ENCODE results near the gene UGT2B10.

The UGT2B10 gene

DNA sequence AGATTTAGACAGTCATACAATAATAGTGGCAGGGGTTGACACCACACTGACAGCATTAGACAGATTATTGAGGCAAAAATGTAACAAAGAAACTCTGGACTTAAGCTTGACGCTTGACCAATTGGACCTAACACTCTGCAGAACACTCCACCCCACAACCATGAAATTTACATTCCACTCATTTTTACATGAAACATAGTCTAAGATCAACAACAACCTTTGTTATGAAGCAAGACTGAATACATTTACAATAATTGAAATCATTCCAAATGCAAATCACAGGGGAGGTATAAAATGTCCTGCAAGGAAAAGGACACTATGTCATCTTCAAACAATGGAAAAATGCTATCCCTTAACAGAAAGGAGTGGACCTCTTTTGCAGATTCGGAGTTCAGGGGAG is 4.9 kb upstream of the UGT2B10 start:
- H3K27ac ChIP-seq, result no peak overlapping the region
- no peak for TF ChIP-seq ZFX (IDR thresholded peaks at IDR 0.05; ENCODE audit: borderline replicate concordance)
- TF ChIP-seq CTCF (IDR thresholded peaks at IDR 0.05), result no peak

DNA sequence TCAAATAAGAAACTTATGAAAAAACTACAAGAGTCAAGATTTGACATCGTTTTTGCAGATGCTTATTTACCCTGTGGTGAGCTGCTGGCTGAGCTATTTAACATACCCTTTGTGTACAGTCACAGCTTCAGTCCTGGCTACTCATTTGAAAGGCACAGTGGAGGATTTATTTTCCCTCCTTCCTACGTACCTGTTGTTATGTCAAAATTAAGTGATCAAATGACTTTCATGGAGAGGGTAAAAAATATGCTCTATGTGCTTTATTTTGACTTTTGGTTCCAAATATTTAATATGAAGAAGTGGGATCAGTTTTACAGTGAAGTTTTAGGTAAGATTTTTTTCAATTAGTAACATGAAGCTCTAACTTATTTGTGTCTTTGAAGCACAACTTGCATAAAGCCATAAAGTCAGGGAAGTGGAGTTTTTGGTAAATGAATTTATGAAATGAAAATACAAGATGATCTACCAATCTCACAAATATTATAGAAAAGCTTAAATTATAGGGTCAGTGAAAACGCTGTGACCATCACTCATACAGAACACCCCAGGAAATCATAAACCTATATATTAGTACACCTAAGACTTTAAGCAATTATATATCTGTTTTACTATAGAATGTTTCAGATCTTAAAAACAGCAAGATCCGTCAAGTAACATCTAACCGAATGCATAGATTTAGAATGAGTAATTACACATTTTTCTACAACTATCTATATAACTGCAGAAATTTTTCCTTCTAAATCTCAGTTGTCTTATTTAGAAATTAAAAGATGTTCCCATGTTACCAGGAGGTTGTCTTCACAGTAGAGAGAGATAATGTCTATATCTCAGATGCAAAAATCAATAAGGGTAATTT is 844 bp downstream of the UGT2B10 start:
- H3K27ac ChIP-seq, result peak overlapping the region; percentile 72

GRCh38 chr4:68817386-68817785 is 1.6 kb downstream of the UGT2B10 start:
- peak overlapping the region; percentile 47 for H3K27ac ChIP-seq
- TF ChIP-seq ZFX (IDR thresholded peaks at IDR 0.05; ENCODE audit: borderline replicate concordance) (no peak), CTCF (IDR thresholded peaks at IDR 0.05) (no peak)

- peak overlapping the region; percentile 47 for H3K27ac ChIP-seq
Observed at GRCh38 chr4:68818030-68818462, 2.3 kb downstream of the UGT2B10 start.

DNA sequence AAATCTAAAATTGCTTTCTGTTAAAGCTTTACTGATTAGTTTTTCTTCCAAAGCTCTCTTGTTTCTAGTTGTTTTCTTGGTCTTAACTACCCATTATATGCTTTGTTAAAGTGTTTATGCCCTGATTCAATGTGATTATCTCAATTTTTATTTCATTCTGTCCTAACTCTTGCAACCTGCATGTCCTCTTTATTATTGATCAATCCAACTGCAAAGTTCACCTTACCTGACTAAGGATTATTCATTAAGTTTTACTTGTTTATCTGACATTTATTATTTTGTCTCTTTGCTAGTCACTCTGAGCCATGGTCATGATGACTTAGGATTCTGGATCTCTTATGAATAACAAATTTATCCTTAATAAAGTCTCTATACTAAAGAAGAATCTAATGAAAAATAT is 15.8 kb downstream of the UGT2B10 start:
- TF ChIP-seq ZFX (IDR thresholded peaks at IDR 0.05; ENCODE audit: borderline replicate concordance), result no peak
- no peak for TF ChIP-seq CTCF (IDR thresholded peaks at IDR 0.05)
- no peak overlapping the region for H3K27ac ChIP-seq

GRCh38 chr4:68850293-68850692 is 34.5 kb downstream of the UGT2B10 start:
- no peak overlapping the region for H3K27ac ChIP-seq
- TF ChIP-seq ZFX (IDR thresholded peaks at IDR 0.05; ENCODE audit: borderline replicate concordance), result no peak
- TF ChIP-seq CTCF (IDR thresholded peaks at IDR 0.05), result no peak

- no peak overlapping the region for H3K27ac ChIP-seq
- TF ChIP-seq CTCF (IDR thresholded peaks at IDR 0.05), result no peak
- no peak for TF ChIP-seq ZFX (IDR thresholded peaks at IDR 0.05; ENCODE audit: borderline replicate concordance)
Observed at GRCh38 chr4:68855771-68856170, 40.0 kb downstream of the UGT2B10 start.

- H3K27ac ChIP-seq, result no peak overlapping the region
- no peak for TF ChIP-seq CTCF (IDR thresholded peaks at IDR 0.05)
- no peak for TF ChIP-seq ZFX (IDR thresholded peaks at IDR 0.05; ENCODE audit: borderline replicate concordance)
Observed at GRCh38 chr4:68858039-68858438, 42.2 kb downstream of the UGT2B10 start.
